Retinal pigment epithelial cell (primary cell): ENCODE data around the gene TPCN2.

ENCODE experiments used
- DNase-seq: peaks from one replicate; pipeline ENCODE4 v3.0.0-alpha.2; 2010; ENCODE audit warnings: low read depth
- H3K4me3 ChIP-seq: 2 replicates; pipeline ENCODE4 v1.5.1; 2011; ENCODE audit warnings: mild to moderate bottlenecking, low read length, control low read depth, moderate library complexity
- CTCF ChIP-seq: conservative IDR thresholded peaks from 2 replicates; pipeline ENCODE4 v1.5.1; 2011; ENCODE audit warnings: low read depth, low read length, control low read depth, inconsistent platforms

The TPCN2 gene

GRCh38 chr11:69106031-69106811 lies 57.5 kb downstream of the TPCN2 start:
- no peak for TF ChIP-seq CTCF
- no peak for DNase-seq
- H3K4me3 ChIP-seq: no peak overlapping the region

- no peak for TF ChIP-seq CTCF
- no peak for DNase-seq
- H3K4me3 ChIP-seq: no peak overlapping the region
These were observed 58.7 kb downstream of the TPCN2 start for GRCh38 chr11:69107413-69107812.

- no peak for TF ChIP-seq CTCF
- no peak for DNase-seq
- no peak overlapping the region for H3K4me3 ChIP-seq
These were observed 59.3 kb downstream of the TPCN2 start for GRCh38 chr11:69108030-69108429.

- no peak for TF ChIP-seq CTCF
- no peak overlapping the region for H3K4me3 ChIP-seq
- DNase-seq: no peak
These were observed 59.8 kb downstream of the TPCN2 start for GRCh38 chr11:69108559-69108958.

GRCh38 chr11:69109101-69109500 lies 60.4 kb downstream of the TPCN2 start:
- H3K4me3 ChIP-seq: no peak overlapping the region
- DNase-seq: no peak
- TF ChIP-seq CTCF: no peak

GRCh38 chr11:69110451-69110850 lies 61.7 kb downstream of the TPCN2 start:
- TF ChIP-seq CTCF: no peak
- no peak for DNase-seq

More at GRCh38 chr11:69110451-69110850, 61.7 kb downstream of the TPCN2 start:
- no peak overlapping the region for H3K4me3 ChIP-seq
